GM19238 (cell line): Measurements from ENCODE around the gene ATG7.

Experiments used
- DNase-seq: peaks from one replicate; pipeline ENCODE4 v3.0.0; 2011; ENCODE audit warnings: low spot score; ENCODE audit not compliant: insufficient read length

Gene ATG7

GRCh38 chr3:11551036-11551435, 278.8 kb downstream of the ATG7 start:
- no peak for DNase-seq

GRCh38 chr3:11552289-11553264, 280.4 kb downstream of the ATG7 start:
- no peak for DNase-seq

GRCh38 chr3:11553436-11554235, 281.4 kb downstream of the ATG7 start:
- no peak for DNase-seq

GRCh38 chr3:11554236-11554610, 282.0 kb downstream of the ATG7 start:
- no peak for DNase-seq

- no peak for DNase-seq
Observed at GRCh38 chr3:11554666-11555065, 282.5 kb downstream of the ATG7 start.

- no peak for DNase-seq
Observed at GRCh38 chr3:11555211-11555782, 283.1 kb downstream of the ATG7 start.

- DNase-seq: no peak
Observed at GRCh38 chr3:11555881-11556633, 283.9 kb downstream of the ATG7 start.

GRCh38 chr3:11556851-11557644, 284.9 kb downstream of the ATG7 start:
- no peak for DNase-seq

- no peak for DNase-seq
Observed at GRCh38 chr3:11558002-11558401, 285.8 kb downstream of the ATG7 start.

GRCh38 chr3:11558411-11558903, 286.3 kb downstream of the ATG7 start:
- DNase-seq: no peak

GRCh38 chr3:11558918-11559815, 287.0 kb downstream of the ATG7 start:
- DNase-seq: no peak

GRCh38 chr3:11559816-11560633, 287.8 kb downstream of the ATG7 start:
- no peak for DNase-seq

- DNase-seq: no peak
Observed at GRCh38 chr3:11560746-11561145, 288.5 kb downstream of the ATG7 start.

GRCh38 chr3:11562277-11562881, 290.2 kb downstream of the ATG7 start:
- DNase-seq: no peak

- DNase-seq: no peak
Observed at GRCh38 chr3:11563159-11563864, 291.1 kb downstream of the ATG7 start.

- no peak for DNase-seq
Observed at GRCh38 chr3:11563865-11564185, 291.6 kb downstream of the ATG7 start.

GRCh38 chr3:11564577-11565001, 292.4 kb downstream of the ATG7 start:
- DNase-seq: no peak
